ENCODE data around the gene CACNA2D3. TPM values are rescaled to one million over a fixed set of nuclear protein-coding genes. Genes with fewer than 3 reads are reported as not detected.

CACNA2D3 gene
- total RNA-seq, 2 experiments from 2014 or later: not detected

- no peaks in the 10 kb centered on the region for H3K36me3 ChIP-seq (ENCODE audit: insufficient read depth, low read length)
- H4K20me1 ChIP-seq (ENCODE audit: insufficient read depth, low read length): no peaks in the 10 kb centered on the region
- no peaks in the 10 kb centered on the region for H3K4me1 ChIP-seq (ENCODE audit: insufficient read depth, low read length, poor library complexity, severe bottlenecking)
- ChIA-PET POLR2A (no interaction called here), CTCF (ENCODE audit: unreplicated experiment) (no interaction called here)
- H3K27ac ChIP-seq (ENCODE audit: low read depth, low read length, poor library complexity, severe bottlenecking): no peak overlapping the region
- DNase-seq (ENCODE audit: low spot score): no peak
- H3K79me2 ChIP-seq (ENCODE audit: insufficient read depth, low read depth, low read length): no peaks in the 10 kb centered on the region
- intact Hi-C loops (cut with micrococcal nuclease; ENCODE audit: unreplicated experiment): no loop called here
- TF ChIP-seq CTCF (conservative IDR thresholded peaks at IDR 0.05; ENCODE audit: low read length) (no peak), EZH2phosphoT487 (IDR thresholded peaks at IDR 0.05; ENCODE audit: borderline replicate concordance, low read depth, low read length) (no peak)
- H3K9me2 ChIP-seq (ENCODE audit: insufficient read depth, low read length): no peaks in the 10 kb centered on the region
- no peak overlapping the region for H3K4me3 ChIP-seq (ENCODE audit: low read depth, low read length, poor library complexity, severe bottlenecking)
- no peak overlapping the region for H3K4me2 ChIP-seq (ENCODE audit: low read length)
- H3K9me3 ChIP-seq (ENCODE audit: low read length): no peaks in the 10 kb centered on the region
- H2AFZ ChIP-seq (ENCODE audit: low read length): no peak overlapping the region
- no TSS peak for BruUV-seq (replicated peaks)
Observed at GRCh38 chr3:54917174-54917573, 794.8 kb downstream of the CACNA2D3 start.

- Histone ChIP-seq H3K4me1 (ENCODE audit: insufficient read depth, low read length, poor library complexity, severe bottlenecking) (no peaks in the 10 kb centered on the region), H3K36me3 (ENCODE audit: insufficient read depth, low read length) (no peaks in the 10 kb centered on the region), H3K79me2 (ENCODE audit: insufficient read depth, low read depth, low read length) (no peaks in the 10 kb centered on the region), H4K20me1 (ENCODE audit: insufficient read depth, low read length) (no peaks in the 10 kb centered on the region), H3K4me2 (ENCODE audit: low read length) (no peak overlapping the region), H3K9me3 (ENCODE audit: low read length) (no peaks in the 10 kb centered on the region), H3K27ac (ENCODE audit: low read depth, low read length, poor library complexity, severe bottlenecking) (no peak overlapping the region), H3K4me3 (ENCODE audit: low read depth, low read length, poor library complexity, severe bottlenecking) (no peak overlapping the region), H2AFZ (ENCODE audit: low read length) (no peak overlapping the region), H3K9me2 (ENCODE audit: insufficient read depth, low read length) (no peaks in the 10 kb centered on the region)
- TF ChIP-seq EZH2phosphoT487 (IDR thresholded peaks at IDR 0.05; ENCODE audit: borderline replicate concordance, low read depth, low read length) (no peak), CTCF (conservative IDR thresholded peaks at IDR 0.05; ENCODE audit: low read length) (no peak)
- intact Hi-C loops (cut with micrococcal nuclease; ENCODE audit: unreplicated experiment): no loop called here
- DNase-seq (ENCODE audit: low spot score): no peak
- CTCF ChIA-PET (ENCODE audit: unreplicated experiment): no interaction called here
- POLR2A ChIA-PET: no interaction called here
- BruUV-seq (replicated peaks): no TSS peak
Observed at GRCh38 chr3:54917862-54918261, 795.5 kb downstream of the CACNA2D3 start.

GRCh38 chr3:54918516-54918915, 796.2 kb downstream of the CACNA2D3 start:
- H3K79me2 ChIP-seq (ENCODE audit: insufficient read depth, low read depth, low read length): no peaks in the 10 kb centered on the region
- H3K4me3 ChIP-seq (ENCODE audit: low read depth, low read length, poor library complexity, severe bottlenecking): no peak overlapping the region
- BruUV-seq (replicated peaks): no TSS peak
- no peaks in the 10 kb centered on the region for H3K4me1 ChIP-seq (ENCODE audit: insufficient read depth, low read length, poor library complexity, severe bottlenecking)
- H3K9me2 ChIP-seq (ENCODE audit: insufficient read depth, low read length): no peaks in the 10 kb centered on the region
- H3K9me3 ChIP-seq (ENCODE audit: low read length): no peaks in the 10 kb centered on the region
- no peak for DNase-seq (ENCODE audit: low spot score)
- TF ChIP-seq CTCF (conservative IDR thresholded peaks at IDR 0.05; ENCODE audit: low read length): no peak
- no peak for TF ChIP-seq EZH2phosphoT487 (IDR thresholded peaks at IDR 0.05; ENCODE audit: borderline replicate concordance, low read depth, low read length)
- H3K27ac ChIP-seq (ENCODE audit: low read depth, low read length, poor library complexity, severe bottlenecking): no peak overlapping the region
- H3K36me3 ChIP-seq (ENCODE audit: insufficient read depth, low read length): no peaks in the 10 kb centered on the region
- H3K4me2 ChIP-seq (ENCODE audit: low read length): no peak overlapping the region
- no peaks in the 10 kb centered on the region for H4K20me1 ChIP-seq (ENCODE audit: insufficient read depth, low read length)
- intact Hi-C loops (cut with micrococcal nuclease; ENCODE audit: unreplicated experiment): no loop called here
- ChIA-PET CTCF (ENCODE audit: unreplicated experiment) (interaction anchor here (0.5 kb wide), 1 partner anchor 41 kb away, joined by 5 read pairs; no protein-coding TSS in a partner anchor), POLR2A (no interaction called here)
- no peak overlapping the region for H2AFZ ChIP-seq (ENCODE audit: low read length)
